OCI-LY1 (cell line): Measurements from ENCODE around the gene ZMIZ1.

ENCODE experiments used
- H2AFZ ChIP-seq: fragments of 200-600 bp; sonication (generic), shearing (Covaris generic); 2 replicates; pipeline ENCODE4 v1.6.0; 2014; ENCODE audit warnings: antibody characterized with exemption, mild to moderate bottlenecking, low read length
- H3F3A ChIP-seq: fragments of 200-600 bp; sonication (generic), shearing (Covaris generic); 2 replicates; pipeline ENCODE4 v1.6.0; 2014; ENCODE audit warnings: mild to moderate bottlenecking, antibody characterized with exemption, low read length, moderate library complexity; ENCODE audit not compliant: insufficient read depth
- H3K27ac ChIP-seq: fragments of 200-600 bp; sonication (generic); 2 replicates; pipeline ENCODE4 v1.5.1; 2014; ENCODE audit warnings: low read length, mixed run types, mild to moderate bottlenecking, low read depth; ENCODE audit not compliant: poor library complexity, severe bottlenecking
- H3K27me3 ChIP-seq: fragments of 200-600 bp; sonication (generic); 2 replicates; pipeline ENCODE4 v1.6.0; 2014; ENCODE audit warnings: antibody characterized with exemption, mild to moderate bottlenecking, low read length, moderate library complexity; ENCODE audit not compliant: insufficient read depth
- H3K36me3 ChIP-seq: fragments of 200-600 bp; sonication (generic); 2 replicates; pipeline ENCODE4 v1.6.1; 2014; ENCODE audit warnings: mild to moderate bottlenecking, antibody characterized with exemption, low read length, moderate library complexity, mixed read lengths; ENCODE audit not compliant: insufficient read depth
- H3K4me1 ChIP-seq: fragments of 200-600 bp; sonication (generic); 2 replicates; pipeline ENCODE4 v1.5.1; 2014; ENCODE audit warnings: mild to moderate bottlenecking, low read length, moderate library complexity; ENCODE audit not compliant: insufficient read depth, severe bottlenecking
- H3K4me2 ChIP-seq: fragments of 200-600 bp; sonication (generic), shearing (Covaris generic); 2 replicates; pipeline ENCODE4 v1.6.1; 2014; ENCODE audit warnings: low read length
- H3K4me3 ChIP-seq: fragments of 200-600 bp; sonication (generic); 2 replicates; pipeline ENCODE4 v1.5.1; 2014; ENCODE audit warnings: low read length, low read depth, mild to moderate bottlenecking, mixed read lengths; ENCODE audit not compliant: poor library complexity, severe bottlenecking
- H3K79me2 ChIP-seq: fragments of 200-600 bp; shearing (Covaris generic); 2 replicates; pipeline ENCODE4 v1.6.1; 2016; ENCODE audit warnings: mixed run types, low read length, mixed read lengths; ENCODE audit not compliant: insufficient read depth
- H3K9ac ChIP-seq: fragments of 200-600 bp; sonication (generic), shearing (Covaris generic); 2 replicates; pipeline ENCODE4 v1.6.1; 2014; ENCODE audit warnings: mild to moderate bottlenecking, low read length, mixed read lengths
- H3K9me2 ChIP-seq: fragments of 200-600 bp; sonication (generic), shearing (Covaris generic); 2 replicates; pipeline ENCODE4 v1.6.1; 2014; ENCODE audit warnings: low read depth, mild to moderate bottlenecking, low read length, mixed read lengths
- H3K9me3 ChIP-seq: fragments of 200-600 bp; shearing (Covaris generic); 2 replicates; pipeline ENCODE4 v1.6.1; 2014; ENCODE audit warnings: low read length, mixed read lengths
- H4K20me1 ChIP-seq: fragments of 200-600 bp; sonication (generic), shearing (Covaris generic); 2 replicates; pipeline ENCODE4 v1.6.0; 2016; ENCODE audit warnings: mild to moderate bottlenecking, low read length; ENCODE audit not compliant: insufficient read depth
- CTCF ChIP-seq: fragments of 200-600 bp; sonication (generic), shearing (Covaris generic); IDR thresholded peaks from 2 replicates; pipeline ENCODE4 v1.5.1; 2017; ENCODE audit warnings: mild to moderate bottlenecking, antibody characterized with exemption, low read length, moderate library complexity, mixed read lengths
- EZH2 ChIP-seq: fragments of 200-600 bp; sonication (generic), shearing (Covaris generic); IDR thresholded peaks from 2 replicates; pipeline ENCODE4 v1.8.0; 2017; ENCODE audit warnings: borderline replicate concordance, mixed run types, mild to moderate bottlenecking, antibody characterized with exemption, low read length, moderate library complexity, mixed read lengths

Gene ZMIZ1

GRCh38 chr10:79166312-79166721 is 97.6 kb downstream of the ZMIZ1 start:
- Histone ChIP-seq H3K4me3 (no peak overlapping the region), H3K36me3 (no peaks in the 10 kb centered on the region), H3K27me3 (peaks cover 7% of the 10 kb centered on the region; the same call in 1 of the 2 replicates), H4K20me1 (no peaks in the 10 kb centered on the region), H3K9me3 (no peaks in the 10 kb centered on the region), H3K9me2 (no peaks in the 10 kb centered on the region), H3K9ac (no peak overlapping the region), H3K4me2 (no peak overlapping the region), H2AFZ (no peak overlapping the region), H3K27ac (no peak overlapping the region), H3K79me2 (no peaks in the 10 kb centered on the region), H3K4me1 (no peaks in the 10 kb centered on the region), H3F3A (no peaks in the 10 kb centered on the region)
- TF ChIP-seq CTCF: no peak
- TF ChIP-seq EZH2: no peak

- Histone ChIP-seq H4K20me1 (no peaks in the 10 kb centered on the region), H3K9me2 (no peaks in the 10 kb centered on the region), H3K27me3 (peaks cover 7% of the 10 kb centered on the region; the same call in 1 of the 2 replicates), H3K4me1 (no peaks in the 10 kb centered on the region), H3K79me2 (no peaks in the 10 kb centered on the region), H3K36me3 (no peaks in the 10 kb centered on the region), H2AFZ (no peak overlapping the region), H3K4me2 (no peak overlapping the region), H3K27ac (no peak overlapping the region), H3K9me3 (no peaks in the 10 kb centered on the region), H3K4me3 (no peak overlapping the region), H3K9ac (no peak overlapping the region), H3F3A (no peaks in the 10 kb centered on the region)
- TF ChIP-seq CTCF: no peak
- no peak for TF ChIP-seq EZH2
Observed at GRCh38 chr10:79166741-79167140, 98.0 kb downstream of the ZMIZ1 start.

GRCh38 chr10:79167537-79167936 is 98.8 kb downstream of the ZMIZ1 start:
- Histone ChIP-seq H3F3A (no peaks in the 10 kb centered on the region), H3K9me3 (no peaks in the 10 kb centered on the region), H2AFZ (no peak overlapping the region), H3K27ac (no peak overlapping the region), H3K79me2 (no peaks in the 10 kb centered on the region), H3K9me2 (no peaks in the 10 kb centered on the region), H3K9ac (no peak overlapping the region), H3K27me3 (peaks cover 7% of the 10 kb centered on the region; the same call in 1 of the 2 replicates), H3K4me2 (no peak overlapping the region), H3K36me3 (no peaks in the 10 kb centered on the region), H4K20me1 (no peaks in the 10 kb centered on the region), H3K4me1 (no peaks in the 10 kb centered on the region), H3K4me3 (no peak overlapping the region)
- TF ChIP-seq CTCF (no peak), EZH2 (no peak)
